HG02938 (cell line): Measurements from ENCODE around the gene MRE11.
"Not testable (repeated sequence)": the region's sequence is repeated elsewhere in the genome, so short reads cannot be mapped to it uniquely, and the experiment has no call there.

ENCODE experiments used
- ATAC-seq: cut with Tn5 transposase; IDR thresholded peaks from one replicate; pipeline ENCODE4 v1.9.1; 2021; ENCODE audit warnings: mild to moderate bottlenecking, moderate library complexity; ENCODE audit not compliant: unreplicated experiment

Gene MRE11

GRCh38 chr11:94433049-94433448 is 60.6 kb downstream of the MRE11 start:
- ATAC-seq, result no peak

- ATAC-seq, result no peak
Observed at GRCh38 chr11:94424662-94425061, 69.0 kb downstream of the MRE11 start.

DNA sequence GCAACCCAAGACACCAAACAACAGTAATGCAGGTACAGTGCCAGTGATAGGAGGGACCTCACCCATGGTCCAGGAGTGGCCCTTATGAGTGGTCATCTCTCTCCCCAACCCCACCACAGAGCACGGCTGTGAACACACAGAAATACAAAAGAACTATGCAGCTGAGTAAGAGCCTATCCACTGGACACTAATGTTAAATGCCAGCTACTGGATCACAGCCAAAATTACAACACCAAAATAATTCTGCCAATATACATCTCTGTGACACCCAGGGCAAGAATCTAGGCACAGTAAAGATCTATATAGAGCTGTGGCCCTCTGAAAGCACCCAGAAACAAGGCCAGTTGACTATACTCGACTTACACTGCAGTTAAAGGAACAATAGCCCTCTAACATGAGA is 69.6 kb downstream of the MRE11 start:
- no peak for ATAC-seq

GRCh38 chr11:94423507-94423906 is 70.1 kb downstream of the MRE11 start:
- ATAC-seq, result no peak

DNA sequence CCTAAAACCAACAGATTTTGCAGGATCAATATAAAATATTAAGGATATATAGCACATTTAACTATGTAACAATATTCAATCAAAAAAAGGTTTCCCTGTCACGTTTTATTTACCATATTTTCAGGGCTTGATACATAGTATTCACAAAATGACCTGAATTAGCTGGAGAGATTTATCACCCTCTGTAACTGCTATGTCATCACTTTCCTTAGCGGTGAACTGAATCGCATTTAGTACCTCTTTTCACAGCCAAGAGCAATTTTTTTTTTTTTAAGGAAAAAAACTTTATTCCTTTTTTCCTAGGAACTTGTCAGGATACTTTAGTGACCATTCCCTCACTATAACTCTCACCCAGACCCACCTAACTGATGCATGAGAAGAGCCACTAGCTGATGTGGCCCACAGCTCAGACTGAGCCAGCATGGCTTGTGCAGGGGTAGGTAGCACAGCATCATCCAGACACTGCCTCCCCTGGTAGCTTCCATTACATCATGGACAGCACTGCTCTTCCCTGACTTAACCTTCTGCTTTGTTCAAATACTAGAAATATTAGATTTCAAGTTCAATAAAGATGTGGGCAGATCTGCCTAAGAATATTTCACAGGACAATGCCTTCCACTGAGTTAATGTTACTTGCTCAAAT is 75.4 kb downstream of the MRE11 start:
- ATAC-seq, result no peak

DNA sequence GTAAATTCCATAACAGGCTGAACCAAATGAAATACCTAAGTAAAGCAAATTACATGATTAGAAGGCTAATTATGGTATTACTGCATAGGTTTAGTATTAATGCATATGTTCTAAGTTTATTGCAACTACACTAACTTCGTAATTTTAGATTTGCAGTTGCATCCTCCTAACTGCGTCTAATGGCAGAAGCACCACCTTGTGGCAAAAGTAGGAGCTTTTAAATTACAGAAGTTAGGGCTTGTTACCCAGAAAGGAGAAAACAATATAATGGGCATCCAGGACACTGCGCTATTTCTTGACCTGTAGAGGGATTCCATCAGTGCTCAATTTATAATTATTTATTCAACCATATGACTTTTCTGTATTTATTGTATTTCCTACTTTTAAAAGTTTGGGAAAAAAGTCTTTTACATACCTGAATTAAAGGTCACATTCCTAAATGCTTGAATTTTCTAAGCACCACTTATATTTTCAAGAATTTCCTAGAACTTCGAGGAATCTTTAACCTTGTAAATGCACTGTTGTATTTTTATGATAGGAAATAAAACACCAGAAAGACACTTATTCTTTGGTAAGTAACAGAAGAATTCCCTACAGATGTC is 76.2 kb downstream of the MRE11 start:
- no peak for ATAC-seq

GRCh38 chr11:94405062-94405833 is 88.4 kb downstream of the MRE11 start:
- no peak for ATAC-seq

DNA sequence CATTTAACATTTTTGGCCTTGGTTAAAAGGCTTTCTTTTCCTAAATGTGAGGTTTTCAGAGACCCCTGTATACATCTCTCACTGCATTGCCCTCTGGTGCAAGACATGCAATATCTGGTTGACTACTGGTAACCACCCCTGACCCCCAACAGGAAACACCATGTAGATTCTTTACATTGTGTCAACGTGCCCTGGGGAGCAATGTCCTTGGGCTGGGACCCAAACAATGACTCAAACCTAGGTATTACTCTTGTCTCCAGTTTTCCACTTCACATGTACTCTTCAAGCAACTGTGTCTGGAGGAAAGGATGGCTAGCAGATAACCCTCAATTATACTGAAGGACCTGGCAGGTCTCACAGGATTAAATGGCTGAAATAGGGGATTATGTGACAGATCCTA is 91.3 kb downstream of the MRE11 start:
- no peak for ATAC-seq

DNA sequence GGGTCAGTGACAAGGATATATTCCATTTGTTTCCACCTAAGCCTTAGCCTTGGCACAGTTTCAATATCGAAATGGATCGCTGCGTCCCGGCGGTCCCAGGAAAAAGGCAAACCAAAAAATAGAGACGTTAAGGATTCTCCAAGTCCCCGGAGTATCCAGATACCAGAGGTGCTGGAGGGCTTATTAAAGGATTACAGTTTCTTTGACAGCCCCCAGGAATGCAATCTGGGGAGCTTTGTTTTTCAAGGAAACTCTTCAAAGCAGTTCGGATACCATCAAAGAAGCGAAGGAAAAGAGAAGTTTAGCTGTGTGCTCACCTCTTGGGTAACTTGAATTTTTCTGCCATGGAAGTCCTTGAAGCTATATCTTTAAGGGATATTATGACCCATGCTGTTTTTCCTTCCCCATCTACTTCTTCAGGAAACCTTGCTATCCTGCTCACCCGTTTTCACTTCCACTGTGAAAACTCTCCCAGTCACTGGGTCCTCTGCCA is 91.8 kb downstream of the MRE11 start:
- no peak for ATAC-seq

- ATAC-seq, result no peak
Observed at GRCh38 chr11:94400839-94401772, 92.5 kb downstream of the MRE11 start, which contains the start of gene GPR83. TSS of gene GPR83 (minus strand) at chr11:94401419. CDS start at chr11:94401247, 172 bp downstream.

GRCh38 chr11:94400457-94400838 is 93.2 kb downstream of the MRE11 start:
- no peak for ATAC-seq

GRCh38 chr11:94400050-94400449 is 93.6 kb downstream of the MRE11 start:
- no peak for ATAC-seq

DNA sequence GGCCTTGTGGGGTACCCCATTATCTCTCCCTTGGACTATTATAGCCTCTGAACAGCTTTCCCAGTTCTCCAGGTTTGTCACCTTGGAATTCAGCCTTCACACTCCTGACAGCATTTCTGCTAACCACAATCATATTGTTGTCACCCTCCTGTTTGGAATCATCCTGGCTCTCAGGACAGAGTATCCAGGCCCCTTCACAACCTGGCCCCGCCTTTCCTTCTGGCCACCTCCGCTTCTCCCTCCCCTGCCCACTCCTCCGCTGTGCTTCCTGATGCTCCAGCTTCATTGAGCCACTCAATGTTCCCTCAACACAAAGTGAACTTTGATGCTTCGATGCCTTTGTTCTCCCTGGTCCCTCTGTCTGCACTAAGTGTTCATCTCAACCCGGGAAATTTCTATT is 95.5 kb downstream of the MRE11 start:
- ATAC-seq, result no peak

DNA sequence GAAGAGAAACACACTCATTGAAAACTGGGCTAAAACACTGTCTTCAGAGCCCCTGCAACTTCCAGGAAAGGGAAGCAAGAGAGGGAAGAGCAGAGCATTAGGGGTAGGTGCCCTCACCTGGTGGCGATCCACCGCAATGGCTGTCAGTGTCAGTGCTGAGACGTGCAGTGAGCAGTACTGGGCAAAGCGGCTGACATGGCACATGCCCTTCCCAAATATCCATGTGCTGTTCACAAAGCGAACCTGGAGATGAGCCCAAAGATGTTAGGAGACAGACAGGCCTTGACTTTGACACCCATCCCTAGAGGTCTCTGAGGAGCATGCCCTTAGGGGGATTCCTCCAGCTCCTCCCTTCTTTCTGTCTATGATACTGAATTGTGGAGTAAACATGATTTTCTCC is 97.4 kb downstream of the MRE11 start:
- no peak for ATAC-seq

DNA sequence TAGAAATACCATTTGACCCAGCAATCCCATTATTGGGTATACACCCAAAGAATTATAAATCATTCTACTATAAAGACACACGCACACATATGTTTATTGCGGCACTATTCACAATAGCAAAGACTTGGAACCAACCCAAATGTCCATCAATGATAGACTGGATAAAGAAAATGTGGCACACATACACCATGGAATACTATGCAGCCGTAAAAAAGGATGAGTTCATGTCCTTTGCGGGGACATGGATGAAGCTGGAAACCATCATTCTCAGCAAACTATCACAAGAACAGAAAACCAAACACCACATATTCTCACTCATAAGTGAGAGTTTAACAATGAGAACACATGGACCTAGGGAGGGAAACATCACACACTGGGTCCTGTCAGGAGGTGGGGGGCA is 101.7 kb downstream of the MRE11 start:
- not testable (repeated sequence) for ATAC-seq

- ATAC-seq, result no peak
Observed at GRCh38 chr11:94379613-94380012, 114.0 kb downstream of the MRE11 start.

GRCh38 chr11:94376841-94377240 is 116.8 kb downstream of the MRE11 start:
- no peak for ATAC-seq

DNA sequence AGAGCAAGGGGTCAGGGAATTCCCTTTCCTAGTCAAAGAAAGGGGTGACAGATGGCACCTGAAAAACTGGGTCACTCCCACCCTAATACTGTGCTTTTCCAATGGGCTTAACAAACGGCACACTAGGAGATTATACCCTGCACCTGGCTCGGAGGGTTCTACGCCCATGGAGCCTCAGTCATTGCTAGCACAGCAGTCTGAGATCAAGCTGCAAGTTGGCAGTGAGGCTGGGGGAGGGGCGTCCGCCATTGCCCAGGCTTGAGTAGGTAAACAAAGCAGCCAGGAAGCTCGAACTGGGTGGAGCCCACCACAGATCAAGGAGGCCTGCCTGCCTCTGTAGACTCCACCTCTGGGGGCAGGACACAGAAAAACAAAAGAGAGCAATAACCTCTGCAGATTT is 123.1 kb downstream of the MRE11 start:
- not testable (repeated sequence) for ATAC-seq
